Caco-2 (cell line): ENCODE data around the gene DFFB. TPM values are rescaled to one million over a fixed set of nuclear protein-coding genes. Genes with fewer than 3 reads are reported as not detected.

Experiments used
- BruUV-seq: library from RNA; stranded (reverse); fragments of 400-500 nt; replicated peaks from 2 replicates; lab custom pipeline; 2021; lab: Mats Ljungman, UMichigan
- CTCF ChIA-PET: fragments of 300-600 bp; sonication (Branson Sonifier 250); formaldehyde crosslinking; loops from one replicate; lab custom pipeline; 2022; ENCODE audit warnings: antibody characterized with exemption; lab: Charles Lee
- POLR2A ChIA-PET: fragments of 300-600 bp; sonication (Branson Sonifier 250); formaldehyde crosslinking; loops from one replicate; lab custom pipeline; 2022; ENCODE audit warnings: antibody characterized with exemption; lab: Charles Lee
- DNase-seq, 2 experiments: peaks; one replicate each; pipeline versions ENCODE4 v3.0.0 to v3.0.0-alpha.2; 2020 to 2022
- H3K27me3 ChIP-seq: replicated peaks from 2 replicates; pipeline ENCODE4 v1.6.0; 2011; ENCODE audit warnings: low read length; ENCODE audit not compliant: control insufficient read depth, insufficient read depth
- H3K36me3 ChIP-seq: 2 replicates; pipeline ENCODE4 v1.5.1; 2011; ENCODE audit warnings: low read length; ENCODE audit not compliant: control insufficient read depth, insufficient read depth
- H3K4me1 ChIP-seq: fragments of 250-450 bp; sonication (Bioruptor Pico); 2 replicates; pipeline ENCODE4 v1.5.1; 2020; ENCODE audit warnings: mild to moderate bottlenecking
- H3K4me3 ChIP-seq: 2 replicates; pipeline ENCODE4 v1.5.1; 2011; ENCODE audit warnings: low read depth, mild to moderate bottlenecking, control low read depth, low read length
- H3K9me3 ChIP-seq: fragments of 250-450 bp; sonication (Bioruptor Pico); 2 replicates; pipeline ENCODE4 v1.5.1; 2020; ENCODE audit warnings: mild to moderate bottlenecking, moderate library complexity
- H3K27ac Mint-ChIP-seq: one replicate; pipeline ENCODE4 v1.8.0; 2022; ENCODE audit warnings: mixed read lengths; ENCODE audit not compliant: unreplicated experiment
- H3K27me3 Mint-ChIP-seq: one replicate; pipeline ENCODE4 v1.8.0; 2022; ENCODE audit warnings: mixed read lengths; ENCODE audit not compliant: insufficient read depth, unreplicated experiment
- H3K36me3 Mint-ChIP-seq: one replicate; pipeline ENCODE4 v1.8.0; 2022; ENCODE audit warnings: mild to moderate bottlenecking, mixed read lengths; ENCODE audit not compliant: insufficient read depth, unreplicated experiment
- H3K4me1 Mint-ChIP-seq: one replicate; pipeline ENCODE4 v1.8.0; 2022; ENCODE audit warnings: low read depth, mixed read lengths; ENCODE audit not compliant: unreplicated experiment
- H3K4me3 Mint-ChIP-seq: one replicate; pipeline ENCODE4 v1.8.0; 2022; ENCODE audit warnings: mild to moderate bottlenecking, moderate library complexity, mixed read lengths; ENCODE audit not compliant: unreplicated experiment
- H3K9me3 Mint-ChIP-seq: one replicate; pipeline ENCODE4 v1.8.0; 2022; ENCODE audit warnings: mixed read lengths; ENCODE audit not compliant: unreplicated experiment
- intact Hi-C: fragments of 100-400 bp; cut with micrococcal nuclease; formaldehyde crosslinking; loops from one replicate; pipeline ENCODE4 v1.10.0; 2022; ENCODE audit not compliant: unreplicated experiment
- total RNA-seq: library from RNA; stranded (reverse); gene quantifications from 2 replicates; pipeline ENCODE4 v1.2.3, GENCODE V29; 2022
- TF ChIP-seq, protein P1 (sequence below), 2 experiments: fragments of 200-600 bp in 1 of 2; IDR thresholded peaks; 1 replicate in 1 of 2; 2 replicates in 1 of 2; pipeline versions ENCODE4 v1.5.1 to v1.8.0; 2011 to 2022; ENCODE audit warnings: antibody characterized with exemption in 1 of 2, control low read depth in 1 of 2, inconsistent platforms in 1 of 2, low read depth in 1 of 2, low read length in 1 of 2, mild to moderate bottlenecking in 1 of 2, moderate library complexity in 1 of 2; ENCODE audit not compliant: insufficient read depth in 1 of 2, severe bottlenecking in 1 of 2, unreplicated experiment in 1 of 2

Gene DFFB
- total RNA-seq, 1 experiment from 2014 or later = 7.7 TPM

DNA sequence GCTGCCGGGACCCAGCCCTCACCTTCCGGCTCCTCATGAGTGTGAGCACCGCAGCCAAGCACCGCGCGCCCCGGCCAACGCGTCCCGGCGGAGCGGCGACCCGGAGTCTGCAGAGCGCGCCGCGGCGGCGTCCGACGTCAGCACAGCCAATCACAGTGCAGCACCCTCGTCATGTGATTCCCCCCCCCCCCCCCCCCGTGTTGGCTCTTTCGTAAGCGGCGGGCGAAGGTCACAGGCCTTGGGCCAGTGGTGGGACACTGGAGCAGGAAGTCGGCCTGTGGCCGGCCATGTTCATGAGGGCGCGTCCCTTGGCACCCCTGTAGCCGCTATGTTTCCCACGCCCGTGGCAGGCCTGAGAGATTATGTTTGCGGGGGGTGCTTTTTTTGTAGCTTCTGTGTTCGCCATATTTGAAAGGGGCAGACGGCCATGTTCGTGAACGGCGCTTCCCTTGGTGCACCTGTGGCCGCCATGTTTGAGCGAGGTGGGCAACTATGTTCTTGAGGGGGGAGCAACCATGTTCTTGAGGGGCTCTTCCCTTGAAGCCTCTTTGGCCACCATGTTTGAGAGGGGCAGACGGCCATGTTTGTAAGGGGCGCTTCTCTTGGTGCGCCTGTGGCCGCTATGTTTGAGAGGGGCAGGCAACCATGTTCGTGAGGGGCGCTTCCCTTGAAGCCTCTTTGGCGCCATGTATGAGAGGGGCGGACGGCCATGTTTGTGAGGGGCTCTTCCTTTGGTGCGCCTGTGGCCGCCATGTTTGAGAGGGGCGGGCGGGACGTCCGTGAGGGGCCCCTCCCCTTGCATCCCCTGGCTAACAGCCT, 43.1 kb downstream of the DFFB start, which contains the start of gene C1orf174:
Gene C1orf174, minus strand, starts transcription at position 123 of the 819 bp plus-strand sequence. Its CDS starts 86 bp downstream, at position 37.
- ChIA-PET CTCF (interaction anchor here (0.6 to 1.0 kb wide), 4 partner anchors 11 to 309 kb away, joined by 3 to 12 read pairs (median 6); partner anchors contain the start of genes CEP104 and DFFB), POLR2A (interaction anchor here (0.7 to 0.8 kb wide), 2 partner anchors 35 to 886 kb away, joined by 3 to 9 read pairs; no protein-coding TSS in a partner anchor)
- TF ChIP-seq, protein P1, sequence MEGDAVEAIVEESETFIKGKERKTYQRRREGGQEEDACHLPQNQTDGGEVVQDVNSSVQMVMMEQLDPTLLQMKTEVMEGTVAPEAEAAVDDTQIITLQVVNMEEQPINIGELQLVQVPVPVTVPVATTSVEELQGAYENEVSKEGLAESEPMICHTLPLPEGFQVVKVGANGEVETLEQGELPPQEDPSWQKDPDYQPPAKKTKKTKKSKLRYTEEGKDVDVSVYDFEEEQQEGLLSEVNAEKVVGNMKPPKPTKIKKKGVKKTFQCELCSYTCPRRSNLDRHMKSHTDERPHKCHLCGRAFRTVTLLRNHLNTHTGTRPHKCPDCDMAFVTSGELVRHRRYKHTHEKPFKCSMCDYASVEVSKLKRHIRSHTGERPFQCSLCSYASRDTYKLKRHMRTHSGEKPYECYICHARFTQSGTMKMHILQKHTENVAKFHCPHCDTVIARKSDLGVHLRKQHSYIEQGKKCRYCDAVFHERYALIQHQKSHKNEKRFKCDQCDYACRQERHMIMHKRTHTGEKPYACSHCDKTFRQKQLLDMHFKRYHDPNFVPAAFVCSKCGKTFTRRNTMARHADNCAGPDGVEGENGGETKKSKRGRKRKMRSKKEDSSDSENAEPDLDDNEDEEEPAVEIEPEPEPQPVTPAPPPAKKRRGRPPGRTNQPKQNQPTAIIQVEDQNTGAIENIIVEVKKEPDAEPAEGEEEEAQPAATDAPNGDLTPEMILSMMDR (IDR thresholded peaks at IDR 0.05; ENCODE audit: insufficient read depth in 1 of 2, low read depth in 1 of 2, low read length in 1 of 2, severe bottlenecking in 1 of 2, unreplicated experiment in 1 of 2) = no peak
- no peaks in the 10 kb centered on the region for H3K9me3 ChIP-seq
- no peaks in the 10 kb centered on the region for H3K27me3 ChIP-seq
- H3K36me3 ChIP-seq = no peaks in the 10 kb centered on the region
- Mint-ChIP-seq H3K4me1 (peaks cover 7% of the 10 kb centered on the region), H3K36me3 (peaks cover 6% of the 10 kb centered on the region), H3K9me3 (no peaks in the 10 kb centered on the region), H3K4me3 (peak within 1 kb of the TSS; percentile 81), H3K27ac (peak within 1 kb of the TSS; percentile 95), H3K27me3 (no peaks in the 10 kb centered on the region)
- no peaks in the 10 kb centered on the region; the same call in 1 of the 2 replicates for H3K4me1 ChIP-seq
- intact Hi-C loops = loop anchor here (1.0 kb wide), 1 partner anchor 43 kb away; the partner anchor contains the start of genes CEP104 and DFFB
- H3K4me3 ChIP-seq = peak within 1 kb of the TSS; percentile 74
- TSS peak; percentile 62 for BruUV-seq
- DNase-seq = peak; percentile 89 to 94

DNA sequence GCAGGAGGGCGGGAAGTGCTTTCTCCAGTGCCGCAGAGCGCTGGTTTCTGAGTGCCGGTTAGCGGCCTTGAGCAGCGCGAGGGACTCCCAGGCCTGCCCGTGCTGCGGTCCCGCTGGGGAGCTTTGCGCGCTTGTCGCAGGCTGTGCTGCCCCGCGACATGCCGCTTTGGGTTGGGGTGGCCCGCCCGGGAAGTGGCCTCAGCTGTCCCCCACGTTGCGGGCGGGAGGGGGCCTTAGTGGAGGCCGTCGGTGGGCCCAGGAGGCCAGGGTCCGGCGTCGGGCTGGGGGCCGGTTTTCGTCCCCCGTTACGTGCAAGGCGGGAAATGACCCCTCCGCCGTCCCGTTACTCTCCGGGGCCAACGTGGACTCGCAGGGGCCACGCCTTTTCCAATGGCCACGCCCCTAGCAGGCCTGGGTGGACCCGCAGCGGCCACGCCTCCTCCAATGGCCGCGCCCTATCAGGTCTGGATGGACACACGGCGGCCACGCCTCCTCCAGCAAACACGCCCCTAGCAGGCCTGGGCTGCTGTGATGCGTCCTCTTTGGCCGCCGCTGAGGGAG, 43.8 kb downstream of the DFFB start:
- ChIA-PET POLR2A (no interaction called here), CTCF (no interaction called here)
- Mint-ChIP-seq H3K4me1 (peaks cover 7% of the 10 kb centered on the region), H3K27me3 (no peaks in the 10 kb centered on the region), H3K4me3 (peak overlapping the region; percentile 81), H3K9me3 (no peaks in the 10 kb centered on the region), H3K36me3 (peaks cover 6% of the 10 kb centered on the region), H3K27ac (peak overlapping the region; percentile 95)
- no peaks in the 10 kb centered on the region; the same call in 1 of the 2 replicates for H3K4me1 ChIP-seq
- H3K9me3 ChIP-seq = no peaks in the 10 kb centered on the region
- H3K4me3 ChIP-seq = peak overlapping the region; percentile 74
- H3K36me3 ChIP-seq = no peaks in the 10 kb centered on the region
- intact Hi-C loops = loop anchor here (1.0 kb wide), 1 partner anchor 44 kb away; the partner anchor contains the start of genes CEP104 and DFFB
- no TSS peak for BruUV-seq
- no peaks in the 10 kb centered on the region for H3K27me3 ChIP-seq
- peak; percentile 94 to 95 for DNase-seq
- TF ChIP-seq, protein P1 (IDR thresholded peaks at IDR 0.05; ENCODE audit: insufficient read depth in 1 of 2, low read depth in 1 of 2, low read length in 1 of 2, severe bottlenecking in 1 of 2, unreplicated experiment in 1 of 2) = no peak

DNA sequence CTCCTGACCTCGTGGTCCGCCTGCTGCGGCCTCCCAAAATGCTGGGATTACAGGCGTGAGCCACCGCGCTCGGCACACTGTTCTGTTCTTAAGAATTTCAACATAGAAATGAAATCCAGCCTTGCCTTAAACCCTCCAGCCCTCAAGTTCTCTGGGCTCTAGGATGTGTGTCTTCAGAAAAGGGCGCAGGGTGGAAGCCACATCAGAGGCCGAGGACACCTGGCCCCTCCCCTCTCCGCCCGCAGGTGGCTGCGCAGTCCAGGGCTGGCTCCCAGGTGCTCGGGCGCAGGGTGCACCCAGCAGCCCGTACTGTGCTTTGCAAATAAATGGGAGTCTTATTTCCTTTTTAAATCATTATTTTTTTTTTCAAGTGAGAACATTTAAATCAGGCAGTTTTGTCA, 44.8 kb downstream of the DFFB start:
- ChIA-PET POLR2A (no interaction called here), CTCF (no interaction called here)
- Mint-ChIP-seq H3K4me1 (peaks cover 5% of the 10 kb centered on the region), H3K27me3 (no peaks in the 10 kb centered on the region), H3K36me3 (peaks cover 6% of the 10 kb centered on the region), H3K4me3 (no peak overlapping the region), H3K27ac (no peak overlapping the region), H3K9me3 (no peaks in the 10 kb centered on the region)
- Histone ChIP-seq H3K27me3 (no peaks in the 10 kb centered on the region), H3K4me1 (no peaks in the 10 kb centered on the region), H3K9me3 (no peaks in the 10 kb centered on the region), H3K4me3 (no peak overlapping the region), H3K36me3 (no peaks in the 10 kb centered on the region)
- intact Hi-C loops = no loop called here
- no TSS peak for BruUV-seq
- TF ChIP-seq, protein P1 (IDR thresholded peaks at IDR 0.05; ENCODE audit: insufficient read depth in 1 of 2, low read depth in 1 of 2, low read length in 1 of 2, severe bottlenecking in 1 of 2, unreplicated experiment in 1 of 2) = no peak
- DNase-seq = no peak
